Activated T-cell treated with anti-CD3 and anti-CD28 coated beads for 4 hours (primary cell): Measurements from ENCODE around the gene TNIK.
"Not testable (repeated sequence)": the region's sequence is repeated elsewhere in the genome, so short reads cannot be mapped to it uniquely, and the experiment has no call there.

Source experiments
- DNase-seq: peaks from one replicate; pipeline ENCODE4 v3.0.0-alpha.2; 2020

TNIK gene

DNA sequence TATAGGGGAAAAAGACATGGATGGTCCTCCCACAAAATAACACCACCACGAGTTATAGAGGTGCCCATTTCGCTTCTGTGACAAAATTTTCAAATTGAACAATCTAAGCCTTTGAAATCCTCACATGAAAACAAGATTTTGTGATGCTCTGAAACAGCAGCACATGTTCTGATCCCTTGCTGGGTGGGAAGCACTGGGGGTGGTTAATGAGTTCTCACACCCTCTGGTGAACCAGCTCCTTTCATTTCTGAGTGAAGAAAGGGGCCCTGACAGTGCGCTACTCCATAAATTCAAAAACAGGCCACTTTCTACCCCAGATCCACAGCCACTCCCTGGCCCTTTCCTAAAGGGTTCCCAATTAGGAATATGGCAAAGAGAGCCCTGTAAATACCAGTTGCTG lies 129.3 kb downstream of the TNIK start:
- no peak for DNase-seq

- no peak for DNase-seq
Measured at GRCh38 chr3:171329746-171330145, 130.5 kb downstream of the TNIK start.

- peak; percentile 6 for DNase-seq
Measured at GRCh38 chr3:171328419-171329082, 131.7 kb downstream of the TNIK start.

DNA sequence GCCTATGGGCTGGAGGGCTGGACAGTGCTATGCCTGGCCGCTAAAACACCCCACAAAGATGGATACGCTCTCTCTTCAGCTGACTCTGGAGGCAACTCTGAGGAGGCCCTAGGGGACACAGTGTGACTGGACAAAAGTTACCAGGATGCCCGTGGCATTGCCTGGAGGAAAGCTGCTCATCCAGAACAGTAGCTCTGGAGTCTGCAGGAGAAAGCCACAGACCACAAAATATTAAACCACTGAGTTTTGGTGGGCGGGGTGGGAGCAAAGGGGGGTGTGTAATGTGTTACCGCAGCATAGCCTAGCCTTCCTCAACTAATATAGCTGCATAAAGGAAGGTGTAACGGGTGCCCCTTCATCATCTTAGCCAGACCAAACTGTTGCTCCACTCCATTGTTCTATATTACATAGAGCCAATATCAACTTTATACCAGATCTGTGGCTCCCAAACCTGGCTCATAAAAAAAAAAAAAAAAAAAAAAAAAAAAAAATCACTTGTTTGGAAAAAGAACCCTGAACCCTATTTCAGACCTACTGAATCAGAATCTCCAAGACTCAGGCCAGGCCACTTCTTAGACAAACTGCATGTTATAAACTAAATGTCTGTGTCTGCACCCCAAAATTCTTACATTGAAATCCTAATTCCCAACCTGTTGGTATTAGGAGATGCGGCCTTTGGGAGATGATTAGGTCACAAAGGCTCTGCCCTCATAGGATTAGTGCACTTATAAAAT lies 132.6 kb downstream of the TNIK start:
- no peak for DNase-seq

- no peak for DNase-seq
Measured at GRCh38 chr3:171326717-171327440, 133.3 kb downstream of the TNIK start.

- no peak for DNase-seq
Measured at GRCh38 chr3:171323938-171324536, 136.2 kb downstream of the TNIK start.

GRCh38 chr3:171321559-171322360 lies 138.4 kb downstream of the TNIK start:
- no peak for DNase-seq

DNA sequence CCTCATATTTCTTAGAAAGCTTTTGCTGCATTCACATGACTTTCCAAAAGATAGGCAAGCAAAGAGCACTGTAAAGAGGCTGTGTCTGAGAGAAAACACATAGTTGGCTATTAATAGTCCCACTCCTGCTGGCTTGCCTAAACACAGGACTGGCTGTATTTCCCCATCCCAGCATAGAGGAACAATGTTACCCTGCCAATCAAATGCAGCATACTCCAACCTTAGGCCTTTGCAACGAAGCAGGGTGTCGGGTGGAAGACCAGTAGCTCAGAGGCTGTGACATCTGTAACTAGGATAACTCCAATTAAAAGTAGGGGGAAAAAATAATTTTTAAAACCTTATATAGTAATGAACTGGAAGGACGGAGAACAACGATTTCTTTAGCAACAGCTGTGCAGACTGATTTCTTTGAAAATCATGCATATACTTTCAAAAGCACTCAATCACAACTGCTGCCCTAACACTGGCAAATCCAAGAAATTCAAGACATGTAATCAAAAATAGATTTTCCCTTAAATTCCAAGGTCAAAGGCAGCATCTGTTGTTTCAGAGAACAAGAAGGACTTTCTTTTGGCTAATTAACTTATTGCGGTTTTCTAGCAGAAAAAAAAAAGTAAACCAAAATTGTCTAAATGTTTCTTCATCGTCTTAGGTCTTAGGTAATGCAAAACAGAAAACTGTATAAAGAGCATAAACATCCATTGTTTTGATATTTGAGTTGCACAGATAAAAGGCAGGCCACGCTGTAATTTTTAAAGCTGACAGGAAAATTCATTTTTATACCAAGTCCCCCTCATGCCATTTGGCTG lies 139.3 kb downstream of the TNIK start:
- DNase-seq = no peak

- DNase-seq = no peak
Measured at GRCh38 chr3:171317171-171317570, 143.0 kb downstream of the TNIK start.

DNA sequence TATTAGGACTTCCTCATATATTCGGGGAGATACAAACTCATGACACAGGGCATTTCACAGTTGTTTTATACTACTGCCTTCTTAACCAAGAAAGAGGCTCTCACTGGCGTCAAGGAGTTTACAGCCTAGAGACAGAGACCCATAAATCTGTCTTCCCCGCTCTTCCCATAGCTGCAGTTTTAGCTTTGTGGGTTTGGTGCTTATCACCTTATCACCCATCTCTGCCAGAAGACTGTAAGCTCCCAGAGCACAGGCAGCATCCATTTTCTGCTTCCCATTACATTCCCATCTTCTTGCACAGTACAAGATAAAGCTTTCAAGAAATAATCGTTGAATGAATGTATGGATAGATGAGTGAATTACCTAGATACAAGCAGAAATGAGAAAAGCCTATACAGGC lies 144.3 kb downstream of the TNIK start:
- no peak for DNase-seq

DNA sequence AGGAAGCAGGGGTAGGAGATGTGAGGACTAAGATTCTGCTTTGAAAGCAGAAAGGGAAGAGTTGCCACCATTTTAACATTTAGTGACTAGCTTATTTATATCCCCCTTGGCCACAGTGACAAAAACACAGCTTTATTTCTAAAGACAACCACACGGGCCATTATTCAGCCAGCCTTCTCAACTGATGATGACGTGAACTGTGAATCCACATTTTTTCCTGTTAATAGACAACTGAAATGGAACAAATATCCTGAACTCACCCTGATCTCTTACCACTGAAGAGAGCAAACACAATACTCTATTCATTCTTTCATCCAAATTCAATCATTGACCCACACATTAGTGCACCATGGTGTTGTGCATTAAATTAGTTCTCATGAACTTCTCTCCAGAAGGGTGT lies 145.1 kb downstream of the TNIK start:
- DNase-seq = no peak

DNA sequence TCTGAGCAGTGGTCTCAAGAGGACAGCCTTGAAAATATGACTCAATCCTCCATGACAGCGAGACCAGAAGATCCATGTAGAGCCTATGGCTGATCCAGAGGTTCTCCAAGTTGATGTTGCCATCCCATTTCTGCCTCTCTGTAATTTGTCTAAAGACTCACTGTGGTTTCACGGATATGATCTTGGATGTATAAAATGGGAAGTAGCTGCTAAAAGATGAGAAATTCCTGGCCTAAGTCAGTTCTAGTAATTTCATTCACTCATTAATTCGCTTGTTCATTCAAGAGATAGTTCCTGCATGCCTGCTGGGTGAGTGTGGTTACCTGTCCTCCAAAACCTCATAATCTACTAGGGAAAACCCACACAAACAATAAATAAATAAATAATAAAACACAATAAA lies 145.9 kb downstream of the TNIK start:
- no peak for DNase-seq

GRCh38 chr3:171313702-171314101 lies 146.5 kb downstream of the TNIK start:
- no peak for DNase-seq

DNA sequence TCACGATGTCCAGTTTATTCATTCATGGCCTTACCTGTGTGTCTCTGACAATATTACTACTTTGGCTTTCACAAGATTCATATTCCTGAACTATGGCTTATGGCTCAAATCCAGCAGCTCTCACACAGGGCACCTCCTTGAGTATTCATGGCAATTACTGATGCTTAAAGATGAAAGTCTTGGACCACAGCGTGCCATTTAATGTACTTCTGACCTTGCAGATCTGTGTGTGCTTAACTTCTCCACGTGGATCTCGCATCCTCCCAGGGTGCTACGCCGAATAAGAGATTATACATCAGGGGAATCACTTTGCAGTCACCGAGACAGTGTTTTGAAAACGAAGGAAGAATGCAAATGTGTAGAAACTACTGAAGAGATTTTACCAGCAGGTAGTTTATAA lies 147.5 kb downstream of the TNIK start:
- DNase-seq = no peak

DNA sequence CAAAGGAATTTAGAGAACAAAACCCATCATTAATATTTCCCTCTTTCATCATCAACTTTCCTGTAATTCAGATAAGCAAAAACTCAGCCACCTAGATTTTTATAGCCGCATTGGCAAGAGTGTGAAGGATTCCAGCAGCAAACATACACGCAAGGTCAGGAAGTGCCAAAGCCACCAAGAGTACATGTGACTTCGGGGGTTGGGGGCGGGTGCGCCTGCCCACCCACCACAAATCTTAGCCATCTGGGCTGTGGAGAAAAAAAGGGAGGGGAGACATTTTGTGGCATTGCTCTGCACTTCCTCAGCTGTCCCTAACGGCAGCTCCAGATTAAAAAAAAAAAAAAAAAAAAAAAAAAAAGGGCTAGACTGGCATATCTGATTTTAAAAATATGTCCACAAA lies 148.4 kb downstream of the TNIK start:
- no peak for DNase-seq

DNA sequence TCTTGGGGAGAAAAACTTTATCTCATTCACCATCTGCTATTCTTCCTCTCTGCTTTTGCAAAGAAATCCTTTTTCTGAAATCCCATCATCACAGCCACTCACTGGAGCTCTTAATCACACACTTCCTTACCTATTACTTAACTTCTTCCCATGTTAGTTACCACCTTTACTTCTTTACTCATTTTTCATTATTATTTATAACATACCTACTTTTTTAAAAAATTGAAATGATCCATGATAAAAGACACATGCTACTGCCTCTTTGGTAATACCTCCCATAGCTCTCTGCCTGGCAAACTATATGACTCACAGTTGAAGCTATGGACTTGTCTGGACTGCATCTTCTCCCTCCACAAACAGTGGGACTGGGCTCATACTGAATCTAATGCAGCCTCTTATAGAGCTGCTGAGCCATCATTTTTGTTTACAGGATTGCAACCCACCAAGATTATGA lies 150.3 kb downstream of the TNIK start:
- DNase-seq = no peak

GRCh38 chr3:171307988-171308387 lies 152.2 kb downstream of the TNIK start:
- DNase-seq = no peak

GRCh38 chr3:171307046-171307585 lies 153.1 kb downstream of the TNIK start:
- no peak for DNase-seq

GRCh38 chr3:171306631-171307030 lies 153.6 kb downstream of the TNIK start:
- DNase-seq = no peak

DNA sequence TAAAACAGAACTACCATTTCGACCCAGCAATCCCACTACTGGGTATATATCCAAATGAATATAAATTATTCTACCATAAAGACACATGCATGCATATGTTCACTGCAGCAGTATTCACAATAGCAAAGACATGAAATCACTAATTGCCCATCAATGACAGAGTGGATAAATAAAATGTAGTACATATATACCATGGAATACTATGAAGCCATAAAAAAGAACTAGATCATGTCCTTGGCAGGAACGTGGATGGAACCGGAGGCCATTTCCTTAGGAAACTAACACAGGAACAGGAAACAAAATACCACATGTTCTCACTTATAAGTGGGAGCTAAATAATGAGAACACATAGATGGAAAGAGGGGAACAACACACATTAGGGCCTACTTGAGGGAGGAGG lies 154.4 kb downstream of the TNIK start:
- DNase-seq = not testable (repeated sequence)

GRCh38 chr3:171304498-171304897 lies 155.7 kb downstream of the TNIK start:
- DNase-seq = not testable (repeated sequence)
